Measurements from ENCODE around the gene ALG2. TPM values are rescaled to one million over a fixed set of nuclear protein-coding genes. Genes with fewer than 3 reads are reported as not detected.

ALG2 gene
- total and polyA plus RNA-seq, 2 of the 13 experiments (the other 11 are each of a cell fraction or from before 2014, with no cell fraction given) = 46.2 to 49.0 TPM

GRCh38 chr9:99172124-99173091, 49.3 kb downstream of the ALG2 start (continued):
- TF ChIP-seq ZBTB39 (CRISPR knock-in tag; IDR thresholded peaks at IDR 0.05) = no peak
- no peak for TF ChIP-seq FOXA1 (IDR thresholded peaks at IDR 0.05)
- peak; percentile 84 for TF ChIP-seq FOXA1 (CRISPR knock-in tag; IDR thresholded peaks at IDR 0.05)
- peak; percentile 68; the same call in 1 of the 2 replicates for TF ChIP-seq ZBTB7B (CRISPR knock-in tag; IDR thresholded peaks at IDR 0.05)
- no peak for TF ChIP-seq REL (CRISPR knock-in tag; conservative IDR thresholded peaks at IDR 0.05)
- TF ChIP-seq ZNF546 (CRISPR knock-in tag; conservative IDR thresholded peaks at IDR 0.05) = no peak
- 0 out of 2 replicates have a peak, but pooled peaks have one; percentile 54 for TF ChIP-seq IKZF5 (CRISPR knock-in tag; IDR thresholded peaks at IDR 0.05)
- TF ChIP-seq DMTF1 (CRISPR knock-in tag; IDR thresholded peaks at IDR 0.05) = no peak
- TF ChIP-seq SP4 (CRISPR knock-in tag; IDR thresholded peaks at IDR 0.05) = 0 out of 2 replicates have a peak, but pooled peaks have one; percentile 17
- TF ChIP-seq ZNF574 (CRISPR knock-in tag; IDR thresholded peaks at IDR 0.05) = peak; percentile 46; the same call in 1 of the 2 replicates
- no peak for TF ChIP-seq PTBP1 (IDR thresholded peaks at IDR 0.05; ENCODE audit: low read depth, low read length, poor library complexity, severe bottlenecking)
- no peak for TF ChIP-seq NFE2L1 (CRISPR knock-in tag; IDR thresholded peaks at IDR 0.05; ENCODE audit: borderline replicate concordance)
- TF ChIP-seq ZNF576 (CRISPR knock-in tag; IDR thresholded peaks at IDR 0.05) = no peak
- no peak for TF ChIP-seq MYPOP (CRISPR knock-in tag; IDR thresholded peaks at IDR 0.05)
- no peak for TF ChIP-seq PAF1 (CRISPR knock-in tag; IDR thresholded peaks at IDR 0.05)
- no peak for TF ChIP-seq DBP (CRISPR knock-in tag; IDR thresholded peaks at IDR 0.05; ENCODE audit: not compliant biosample characterization)
- peak; percentile 67; the same call in 1 of the 2 replicates for TF ChIP-seq ZNF556 (CRISPR knock-in tag; IDR thresholded peaks at IDR 0.05; ENCODE audit: borderline replicate concordance)

Data from HepG2 (cell line).